Erythroblast (primary cell): ENCODE data around the gene TMIGD1.

Source experiments
- GATA1 ChIP-seq: IDR thresholded peaks from 2 replicates; pipeline ENCODE4 v1.6.1; 2011; ENCODE audit warnings: low read depth, mild to moderate bottlenecking, control low read depth, low read length, moderate library complexity
- POLR2A ChIP-seq: IDR thresholded peaks from 2 replicates; pipeline ENCODE4 v1.6.1; 2011; ENCODE audit warnings: mild to moderate bottlenecking, low read length

- TF ChIP-seq POLR2A: no peak
- TF ChIP-seq GATA1: no peak
Observed at GRCh38 chr17:30363715-30364202, 29.9 kb upstream of the TMIGD1 start.
